CD4-positive, alpha-beta T cell treated with Interleukin-17A for 4 hours (primary cell): Measurements from ENCODE around the gene IKBKE.
A peak's percentile ranks its signal among the peaks of the same experiment; 100 is the strongest.

ENCODE experiments used
- DNase-seq: peaks from one replicate; pipeline ENCODE4 v3.0.0-alpha.2; 2020; ENCODE audit warnings: mixed read lengths

Gene IKBKE

GRCh38 chr1:206498685-206499084 is 28.4 kb downstream of the IKBKE start:
- DNase-seq: no peak

- no peak for DNase-seq
Observed at GRCh38 chr1:206500046-206500445, 29.8 kb downstream of the IKBKE start.

GRCh38 chr1:206501881-206502280 is 31.6 kb downstream of the IKBKE start:
- no peak for DNase-seq

GRCh38 chr1:206502403-206502802 is 32.1 kb downstream of the IKBKE start:
- no peak for DNase-seq

GRCh38 chr1:206502812-206503211 is 32.5 kb downstream of the IKBKE start:
- DNase-seq: no peak

- peak; percentile 13 for DNase-seq
Observed at GRCh38 chr1:206503591-206504362, 33.5 kb downstream of the IKBKE start.

- DNase-seq: no peak
Observed at GRCh38 chr1:206504363-206504713, 34.1 kb downstream of the IKBKE start.

GRCh38 chr1:206505702-206506355 is 35.6 kb downstream of the IKBKE start:
- DNase-seq: no peak

GRCh38 chr1:206506405-206507283 is 36.4 kb downstream of the IKBKE start:
- peak; percentile 23 for DNase-seq

- DNase-seq: peak; percentile 87
Observed at GRCh38 chr1:206507284-206508129, 37.2 kb downstream of the IKBKE start, which contains the start of gene RASSF5. RASSF5 (plus strand) TSS chr1:206507531; CDS start chr1:206507603, 72 bp downstream.

GRCh38 chr1:206508130-206508889 is 38.0 kb downstream of the IKBKE start:
- DNase-seq: no peak

GRCh38 chr1:206508956-206509355 is 38.7 kb downstream of the IKBKE start:
- no peak for DNase-seq

- no peak for DNase-seq
Observed at GRCh38 chr1:206509612-206510257, 39.5 kb downstream of the IKBKE start.

- DNase-seq: no peak
Observed at GRCh38 chr1:206510371-206510770, 40.1 kb downstream of the IKBKE start.

GRCh38 chr1:206511362-206512057 is 41.2 kb downstream of the IKBKE start:
- no peak for DNase-seq

- no peak for DNase-seq
Observed at GRCh38 chr1:206512058-206512850, 42.0 kb downstream of the IKBKE start.

GRCh38 chr1:206512851-206513180 is 42.5 kb downstream of the IKBKE start:
- DNase-seq: no peak

- no peak for DNase-seq
Observed at GRCh38 chr1:206513312-206514111, 43.2 kb downstream of the IKBKE start.
